ENCODE measurements around the gene CD248.

Gene CD248

GRCh38 chr11:66289548-66290329 is 27.1 kb downstream of the CD248 start:
- DNase-seq (ENCODE audit: low read depth in 2 of 3, low spot score in 1 of 3) = peak; percentile 76 to 78 (median 76)

- peak; percentile 94 to 98 (median 98) for DNase-seq (ENCODE audit: low read depth in 2 of 3, low spot score in 1 of 3)
Measured at GRCh38 chr11:66288671-66289547, 27.9 kb downstream of the CD248 start, which contains the start of gene YIF1A. YIF1A (minus strand) TSS chr11:66289143; CDS start chr11:66288985, 158 bp downstream.

- DNase-seq (ENCODE audit: low read depth in 2 of 3, low spot score in 1 of 3) = no peak
Measured at GRCh38 chr11:66287889-66288670, 28.8 kb downstream of the CD248 start.

- no peak for DNase-seq (ENCODE audit: low read depth in 2 of 3, low spot score in 1 of 3)
Measured at GRCh38 chr11:66287211-66287888, 29.5 kb downstream of the CD248 start.

- no peak for DNase-seq (ENCODE audit: low read depth in 2 of 3, low spot score in 1 of 3)
Measured at GRCh38 chr11:66286699-66287098, 30.1 kb downstream of the CD248 start.

GRCh38 chr11:66285250-66285947 is 31.4 kb downstream of the CD248 start:
- no peak for DNase-seq (ENCODE audit: low read depth in 2 of 3, low spot score in 1 of 3)

- no peak for DNase-seq (ENCODE audit: low read depth in 2 of 3, low spot score in 1 of 3)
Measured at GRCh38 chr11:66284526-66285078, 32.2 kb downstream of the CD248 start.

GRCh38 chr11:66283461-66284105 is 33.3 kb downstream of the CD248 start:
- DNase-seq (ENCODE audit: low read depth in 2 of 3, low spot score in 1 of 3) = no peak

- DNase-seq (ENCODE audit: low read depth in 2 of 3, low spot score in 1 of 3) = peak; percentile 96 to 99 (median 97)
Measured at GRCh38 chr11:66282468-66283455, 34.1 kb downstream of the CD248 start.

GRCh38 chr11:66281776-66282467 is 34.9 kb downstream of the CD248 start:
- DNase-seq (ENCODE audit: low read depth in 2 of 3, low spot score in 1 of 3) = no peak

- no peak for DNase-seq (ENCODE audit: low read depth in 2 of 3, low spot score in 1 of 3)
Measured at GRCh38 chr11:66281001-66281400, 35.8 kb downstream of the CD248 start.

GRCh38 chr11:66280428-66280827 is 36.4 kb downstream of the CD248 start:
- no peak for DNase-seq (ENCODE audit: low read depth in 2 of 3, low spot score in 1 of 3)

GRCh38 chr11:66279092-66279734 is 37.6 kb downstream of the CD248 start:
- DNase-seq (ENCODE audit: low read depth in 2 of 3, low spot score in 1 of 3) = no peak

- no peak for DNase-seq (ENCODE audit: low read depth in 2 of 3, low spot score in 1 of 3)
Measured at GRCh38 chr11:66278363-66279091, 38.3 kb downstream of the CD248 start.

GRCh38 chr11:66277471-66278362 is 39.1 kb downstream of the CD248 start, which contains the start of gene CNIH2:
CNIH2 (plus strand) TSS chr11:66278175; CDS start chr11:66278457, 282 bp downstream.
- peak in 1 of 3 donors; percentile 39 for DNase-seq (ENCODE audit: low read depth in 2 of 3, low spot score in 1 of 3)
